ENCODE results near the gene FAM135A. TPM values are rescaled to one million over a fixed set of nuclear protein-coding genes. Genes with fewer than 3 reads are reported as not detected.
"Not testable (repeated sequence)": the region's sequence is repeated elsewhere in the genome, so short reads cannot be mapped to it uniquely, and the experiment has no call there.

The FAM135A gene
- total and polyA plus RNA-seq, 2 experiments from 2014 or later, result 35.2 to 68.7 TPM

- TF ChIP-seq ZNF331 (CRISPR knock-in tag; IDR thresholded peaks at IDR 0.05; ENCODE audit: low read depth) (no peak), POLR2AphosphoS5 (IDR thresholded peaks at IDR 0.05; ENCODE audit: low read depth) (no peak), EZH2 (IDR thresholded peaks at IDR 0.05; ENCODE audit: low read depth, unreplicated experiment) (no peak), CTCF (conservative IDR thresholded peaks at IDR 0.05; ENCODE audit: low read depth in 2 of 2) (no peak), REST (IDR thresholded peaks at IDR 0.05; ENCODE audit: unreplicated experiment) (no peak)
Observed at GRCh38 chr6:70436320-70436719, 23.0 kb downstream of the FAM135A start (continued).

- Histone ChIP-seq H3K27me3 (ENCODE audit: insufficient read depth) (no peaks in the 10 kb centered on the region), H2AFZ (no peak overlapping the region), H3K4me3 (no peak overlapping the region), H3K27ac (ENCODE audit: low read depth) (no peak overlapping the region), H3K4me1 (ENCODE audit: insufficient read depth) (no peaks in the 10 kb centered on the region), H3F3A (replicated peaks; ENCODE audit: low read depth) (no peaks in the 10 kb centered on the region), H3K79me2 (replicated peaks; ENCODE audit: insufficient read depth) (no peaks in the 10 kb centered on the region; the same call in 1 of the 2 replicates), H3K4me2 (no peak overlapping the region), H4K20me1 (replicated peaks; ENCODE audit: insufficient read depth) (0 out of 2 replicates have a peak, but pooled peaks cover 2% of the 10 kb centered on the region), H3K36me3 (ENCODE audit: insufficient read depth) (peaks cover 30% of the 10 kb centered on the region), H3K9me2 (ENCODE audit: insufficient read depth) (no peaks in the 10 kb centered on the region)
- ATAC-seq (no peak), DNase-seq (ENCODE audit: low spot score) (no peak)
- H3K4me3 Mint-ChIP-seq, result no peak overlapping the region
- no peaks in the 10 kb centered on the region for H3K4me1 Mint-ChIP-seq
- TF ChIP-seq STAT1 (IDR thresholded peaks at IDR 0.05; ENCODE audit: unreplicated experiment) (no peak), CTCF (conservative IDR thresholded peaks at IDR 0.05; ENCODE audit: low read depth in 2 of 2) (no peak), EZH2phosphoT487 (IDR thresholded peaks at IDR 0.05; ENCODE audit: unreplicated experiment) (no peak), NANOG (IDR thresholded peaks at IDR 0.05; ENCODE audit: borderline replicate concordance) (no peak), REST (IDR thresholded peaks at IDR 0.05; ENCODE audit: unreplicated experiment) (no peak), EZH2 (IDR thresholded peaks at IDR 0.05; ENCODE audit: low read depth, unreplicated experiment) (no peak), ZNF114 (CRISPR knock-in tag; IDR thresholded peaks at IDR 0.05) (no peak)
- no peak overlapping the region for H3K27ac Mint-ChIP-seq
- H3K36me3 Mint-ChIP-seq (ENCODE audit: low read depth), result peaks cover 71% of the 10 kb centered on the region
- H3K9me3 Mint-ChIP-seq, result peaks cover 31% of the 10 kb centered on the region
- peaks cover 8% of the 10 kb centered on the region for H3K27me3 Mint-ChIP-seq (ENCODE audit: insufficient read depth, low read depth, poor library complexity)
Observed at GRCh38 chr6:70445001-70445400, 31.7 kb downstream of the FAM135A start.

- H3K9me2 ChIP-seq (ENCODE audit: insufficient read depth); H3K4me3 Mint-ChIP-seq; H4K20me1 ChIP-seq (replicated peaks; ENCODE audit: insufficient read depth); H3K27ac Mint-ChIP-seq; DNase-seq (ENCODE audit: low spot score); H3K79me2 ChIP-seq (replicated peaks; ENCODE audit: insufficient read depth); H3K4me3 ChIP-seq; H3F3A ChIP-seq (replicated peaks; ENCODE audit: low read depth); ATAC-seq; H3K4me1 ChIP-seq (ENCODE audit: insufficient read depth); H2AFZ ChIP-seq; H3K4me2 ChIP-seq; H3K27me3 Mint-ChIP-seq (ENCODE audit: insufficient read depth, low read depth, poor library complexity); H3K4me1 Mint-ChIP-seq; H3K27me3 ChIP-seq (ENCODE audit: insufficient read depth); H3K27ac ChIP-seq (ENCODE audit: low read depth): not testable (repeated sequence)
- Mint-ChIP-seq H3K9me3 (peaks cover 31% of the 10 kb centered on the region), H3K36me3 (ENCODE audit: low read depth) (peaks cover 76% of the 10 kb centered on the region)
- H3K36me3 ChIP-seq (ENCODE audit: insufficient read depth), result peaks cover 33% of the 10 kb centered on the region
Observed at GRCh38 chr6:70447343-70448070, 34.2 kb downstream of the FAM135A start.
